ENCODE data around the gene PLA2G2F.

The PLA2G2F gene

DNA sequence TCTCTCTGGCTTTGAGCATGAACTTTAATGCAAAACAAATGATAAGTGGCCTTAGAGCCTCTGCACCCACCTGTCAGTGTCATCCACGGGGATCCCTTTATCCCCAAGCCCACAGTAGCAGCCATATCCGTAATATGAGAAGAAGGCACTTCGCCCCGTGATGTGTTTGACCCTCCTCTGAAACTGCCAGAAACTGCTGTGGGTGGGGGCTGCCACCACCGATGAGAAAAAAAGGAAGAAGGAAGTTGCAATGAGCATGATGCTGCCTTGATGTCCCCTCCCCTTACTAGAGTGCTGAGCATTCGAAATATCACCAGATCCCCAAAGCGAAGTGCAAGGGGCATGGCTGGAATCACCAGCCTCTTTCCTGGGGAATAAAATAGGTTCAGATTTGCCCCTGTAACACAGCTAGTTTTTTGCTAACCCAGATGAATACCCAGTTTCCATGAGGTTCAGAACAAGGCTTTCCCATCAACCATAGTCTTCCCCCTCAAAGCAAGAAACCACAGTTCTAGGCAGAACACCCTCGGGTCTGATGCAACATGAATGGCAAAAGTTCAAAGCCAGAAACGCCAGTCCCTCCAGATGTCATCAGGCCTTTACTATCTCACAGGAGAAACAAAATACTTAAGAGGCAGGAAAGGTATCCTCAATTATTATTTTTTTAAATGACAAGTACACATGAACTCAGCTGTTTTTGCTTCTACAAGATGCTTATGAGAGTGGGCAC, 36.0 kb downstream of the PLA2G2F start:
- DNase-seq = no peak

GRCh38 chr1:20178634-20179370, 39.7 kb downstream of the PLA2G2F start:
- no peak for DNase-seq

DNA sequence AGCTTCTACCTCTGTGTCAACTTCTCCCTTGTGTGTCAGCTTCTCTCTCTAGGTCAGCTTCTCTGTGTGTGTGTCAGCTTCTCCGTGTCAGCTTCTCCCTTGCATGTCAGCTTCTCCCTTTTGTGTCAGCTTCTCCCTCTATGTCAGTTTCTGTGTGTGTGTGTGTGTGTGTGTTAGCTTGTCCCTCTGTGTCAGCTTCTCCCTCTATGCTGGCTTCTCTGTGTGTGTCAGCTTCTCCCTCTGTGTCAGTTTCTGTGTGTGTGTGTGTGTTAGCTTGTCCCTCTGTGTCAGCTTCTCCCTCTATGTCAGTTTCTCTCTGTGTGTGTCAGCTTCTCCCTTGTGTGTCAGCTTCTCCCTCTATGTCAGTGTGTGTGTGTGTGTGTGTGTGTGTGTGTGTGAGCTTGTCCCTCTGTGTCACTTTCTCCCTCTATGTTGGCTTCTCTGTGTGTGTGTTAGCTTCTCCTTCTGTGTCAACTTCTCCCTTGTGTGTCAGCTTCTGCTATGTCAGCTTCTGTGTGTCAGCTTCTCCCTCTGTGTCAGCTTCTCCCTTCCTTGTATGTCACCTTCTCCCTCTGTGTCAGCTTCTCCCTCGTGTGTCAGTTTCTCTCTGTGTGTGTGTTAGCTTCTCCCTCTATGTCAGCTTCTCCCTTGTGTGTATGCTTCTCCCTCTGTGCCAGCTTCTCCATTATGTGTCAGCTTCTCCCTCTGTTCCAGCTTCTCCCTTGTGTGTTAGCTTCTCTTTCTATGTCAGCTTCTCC, 40.4 kb downstream of the PLA2G2F start:
- no peak for DNase-seq

- DNase-seq = no peak
These were observed 41.2 kb downstream of the PLA2G2F start for GRCh38 chr1:20180129-20180843.

DNA sequence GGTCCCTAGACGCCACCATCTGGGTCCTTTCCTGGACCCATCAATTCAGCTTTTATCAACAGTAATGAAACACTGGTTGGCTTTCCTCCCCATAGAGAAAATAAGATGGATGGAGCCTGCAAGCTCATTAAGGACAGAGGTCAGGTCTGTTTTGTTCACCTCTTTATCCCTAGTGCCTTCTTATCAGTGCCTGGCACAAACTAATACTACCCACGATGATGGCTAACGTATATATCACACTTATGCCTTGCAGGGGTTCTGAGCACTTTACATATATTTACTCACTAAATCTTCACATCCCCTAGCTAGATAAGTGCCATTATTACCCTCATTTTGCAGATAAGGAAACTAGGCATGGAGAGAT, 41.7 kb downstream of the PLA2G2F start:
- no peak for DNase-seq

DNA sequence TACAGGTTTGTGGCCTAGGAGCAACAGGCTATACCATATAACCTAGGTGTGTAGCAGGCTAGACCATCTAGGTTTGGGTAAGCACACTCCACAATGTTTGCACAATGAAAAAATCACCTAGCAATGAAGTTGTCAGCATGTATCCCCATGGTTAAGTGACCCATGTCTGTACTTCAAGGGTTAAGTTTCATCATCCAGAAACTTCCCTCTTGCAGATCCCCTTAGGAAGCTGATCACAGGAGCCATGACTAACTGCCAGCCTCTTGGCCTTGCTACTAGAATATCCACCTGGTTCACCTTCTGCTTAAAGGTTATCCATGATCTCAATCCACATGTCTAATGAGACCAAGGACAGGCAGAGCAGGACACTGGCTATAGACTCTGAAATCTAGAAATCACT, 43.3 kb downstream of the PLA2G2F start:
- no peak for DNase-seq

DNA sequence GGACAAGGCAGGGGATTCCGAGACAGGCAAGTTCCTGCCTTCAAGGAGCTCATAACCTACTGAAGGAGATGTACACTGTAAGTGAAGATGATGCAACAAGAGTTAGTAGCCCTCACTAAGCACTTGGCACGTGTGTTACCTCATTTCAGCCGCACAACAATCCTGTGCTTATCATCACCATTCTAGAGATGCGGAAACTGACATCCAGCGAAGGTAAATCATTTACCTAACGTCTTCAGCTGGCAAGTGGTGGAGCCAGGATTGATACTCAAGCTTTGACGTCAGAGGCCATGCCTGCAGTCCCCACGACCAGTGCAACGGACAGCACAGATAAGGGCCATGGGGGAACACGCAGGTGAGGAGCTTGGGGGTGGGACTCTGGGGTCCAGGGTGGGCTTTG, 43.9 kb downstream of the PLA2G2F start:
- DNase-seq = no peak

GRCh38 chr1:20183616-20184271, 44.6 kb downstream of the PLA2G2F start:
- DNase-seq = no peak

DNA sequence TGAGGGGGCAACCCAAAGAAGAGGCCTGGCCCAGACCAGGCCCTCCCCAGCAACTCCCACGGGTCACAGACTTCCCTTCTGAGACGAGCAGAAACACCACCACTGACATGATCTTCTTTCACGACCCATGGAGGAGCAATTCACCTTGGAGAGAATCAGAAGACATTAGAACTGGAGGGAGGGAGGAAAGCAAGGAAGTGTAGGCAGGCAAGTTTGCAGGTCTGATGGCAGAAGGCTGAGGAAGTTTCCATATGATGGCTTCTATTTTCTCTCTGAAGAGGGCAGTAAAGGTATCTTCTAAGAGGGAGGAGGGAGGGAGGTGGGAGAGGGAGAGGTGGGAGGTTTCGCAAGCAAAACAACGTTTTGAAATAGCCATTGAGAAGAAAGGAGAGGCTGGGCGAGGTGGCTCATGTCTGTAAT, 45.4 kb downstream of the PLA2G2F start:
- no peak for DNase-seq

GRCh38 chr1:20184997-20185833, 46.1 kb downstream of the PLA2G2F start:
- no peak for DNase-seq

DNA sequence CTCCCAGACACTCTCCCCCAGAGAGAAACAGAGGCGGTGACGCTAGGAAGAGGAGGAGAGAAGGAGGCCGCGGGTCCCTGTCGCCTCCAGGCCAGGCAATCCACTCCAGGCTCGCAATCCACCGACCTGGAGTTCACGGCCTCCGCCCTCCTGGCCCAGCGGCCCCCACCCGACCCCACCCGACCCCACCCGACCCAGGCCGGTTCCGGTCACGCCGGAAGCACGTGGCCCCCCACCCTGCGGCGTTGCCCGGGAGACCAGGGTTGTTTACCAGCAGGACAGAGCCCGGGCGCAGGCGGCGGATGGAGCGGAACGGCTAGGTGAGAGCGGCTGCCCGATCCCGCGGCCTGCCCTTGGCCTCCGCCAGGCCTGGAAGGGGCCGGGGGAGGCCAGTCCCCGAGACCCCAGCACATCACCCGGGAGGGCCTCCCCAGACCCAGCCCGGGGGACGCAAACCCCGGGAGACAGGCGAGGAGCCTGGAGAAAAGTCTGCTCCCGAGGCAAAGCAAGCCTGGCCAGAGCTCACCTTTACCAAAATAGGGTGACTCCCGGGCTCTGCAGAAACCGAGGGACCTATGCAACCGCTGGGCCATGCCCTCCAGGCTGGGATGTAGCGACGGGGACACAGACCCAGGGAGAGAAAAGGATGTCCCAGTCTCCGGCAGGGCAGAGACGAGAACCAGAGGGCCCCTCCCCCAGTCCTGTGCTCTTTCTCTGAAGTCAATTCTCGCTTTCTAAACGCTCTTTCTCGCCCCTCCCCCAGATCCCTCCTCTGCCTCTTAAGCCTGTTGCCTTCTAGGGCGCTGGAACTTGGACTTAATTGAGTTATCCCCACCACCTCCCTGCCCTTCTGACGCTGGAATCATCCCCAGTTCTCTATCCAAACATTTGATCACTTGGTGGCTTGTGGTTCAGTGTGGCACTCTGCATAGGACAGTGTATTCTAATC, 47.0 kb downstream of the PLA2G2F start, which contains the start of the genes PLA2G2C and UBXN10:
Gene PLA2G2C (minus strand): TSS at position 685 of the 949 bp plus-strand sequence. CDS start 9,155 bp downstream, outside the sequence.
Gene UBXN10 (plus strand): TSS at position 263 of the 949 bp plus-strand sequence. CDS start 4,466 bp downstream, outside the sequence.
- DNase-seq = no peak

GRCh38 chr1:20187103-20187812, 48.1 kb downstream of the PLA2G2F start:
- peak in 1 of 2 experiments; percentile 5 for DNase-seq

DNA sequence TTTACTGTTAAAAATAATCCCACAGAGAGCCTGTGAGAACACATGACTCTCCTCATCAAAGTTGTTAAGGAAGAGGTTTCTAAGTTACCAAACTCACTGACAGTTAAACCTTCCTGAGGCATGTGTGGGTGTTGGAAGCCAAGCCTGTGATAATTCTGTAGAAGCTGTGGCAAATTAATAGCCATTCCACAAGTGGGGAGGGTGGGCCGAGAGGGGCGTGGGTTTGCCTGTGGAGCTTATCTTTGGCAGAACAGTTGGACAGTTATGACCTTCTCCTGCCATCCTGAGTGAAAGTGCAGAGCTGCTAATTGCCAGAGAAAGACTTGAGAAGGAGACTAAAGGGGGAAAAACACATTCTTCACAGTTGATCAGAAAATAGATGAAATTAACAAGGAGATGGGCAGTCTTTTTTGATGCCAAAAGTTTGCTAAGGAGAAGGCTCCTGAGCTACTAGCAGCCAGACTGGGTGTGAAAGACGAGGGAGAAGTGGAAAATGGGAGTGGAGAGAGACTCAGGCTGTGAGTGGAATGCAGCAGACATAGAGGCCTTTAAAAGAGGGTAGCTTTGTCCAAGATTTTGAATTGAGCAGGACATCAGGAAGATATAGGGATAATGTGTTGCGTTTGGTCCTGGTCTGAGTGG, 48.8 kb downstream of the PLA2G2F start:
- DNase-seq = no peak

DNA sequence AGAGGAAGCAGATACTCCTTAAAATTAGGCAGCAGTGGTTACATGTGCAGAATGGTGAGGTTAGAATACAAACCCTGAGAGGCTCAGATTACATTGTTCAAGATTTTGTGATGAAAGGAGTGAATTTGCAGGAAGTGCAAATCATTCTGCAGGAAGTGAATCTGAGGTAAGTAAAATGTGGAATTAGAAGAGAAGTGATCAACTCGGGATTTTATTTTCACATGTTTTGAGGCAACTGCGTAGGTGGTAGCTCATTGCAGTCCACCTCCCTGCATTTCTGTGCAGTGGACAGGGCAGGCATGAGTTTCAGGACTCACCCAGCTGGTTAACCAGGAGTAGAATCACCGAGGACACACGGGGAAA, 49.3 kb downstream of the PLA2G2F start:
- no peak for DNase-seq

- DNase-seq = no peak
These were observed 50.5 kb downstream of the PLA2G2F start for GRCh38 chr1:20189664-20190063.

DNA sequence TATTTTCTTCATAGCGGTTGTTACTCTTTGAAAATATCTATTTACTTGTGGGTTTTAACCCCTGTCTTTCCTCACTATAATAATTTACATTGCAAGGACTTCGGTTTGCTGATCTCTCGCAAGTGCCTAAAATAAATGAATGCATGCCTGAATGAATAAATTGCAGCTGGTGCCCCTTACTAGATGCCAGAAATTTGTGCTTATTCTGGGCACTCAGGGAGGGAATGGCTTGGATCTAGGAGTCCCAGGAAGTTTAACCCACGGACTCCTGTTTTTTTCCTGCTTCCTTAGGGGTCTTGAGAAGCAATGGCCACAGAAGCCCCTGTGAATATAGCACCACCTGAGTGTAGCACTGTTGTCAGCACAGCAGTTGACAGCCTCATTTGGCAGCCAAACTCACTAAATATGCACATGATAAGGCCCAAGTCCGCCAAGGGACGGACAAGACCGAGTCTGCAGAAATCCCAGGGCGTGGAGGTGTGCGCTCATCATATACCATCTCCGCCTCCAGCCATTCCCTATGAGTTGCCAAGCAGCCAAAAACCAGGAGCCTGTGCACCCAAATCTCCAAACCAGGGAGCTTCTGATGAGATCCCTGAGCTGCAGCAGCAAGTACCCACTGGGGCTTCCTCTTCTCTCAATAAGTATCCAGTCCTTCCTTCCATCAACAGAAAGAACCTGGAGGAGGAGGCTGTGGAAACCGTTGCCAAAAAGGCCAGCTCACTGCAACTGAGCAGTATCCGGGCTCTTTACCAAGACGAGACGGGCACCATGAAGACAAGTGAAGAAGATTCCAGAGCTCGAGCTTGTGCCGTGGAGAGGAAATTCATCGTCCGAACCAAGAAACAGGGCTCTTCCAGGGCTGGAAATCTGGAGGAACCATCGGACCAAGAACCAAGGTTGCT, 51.4 kb downstream of the PLA2G2F start:
- DNase-seq = no peak

DNA sequence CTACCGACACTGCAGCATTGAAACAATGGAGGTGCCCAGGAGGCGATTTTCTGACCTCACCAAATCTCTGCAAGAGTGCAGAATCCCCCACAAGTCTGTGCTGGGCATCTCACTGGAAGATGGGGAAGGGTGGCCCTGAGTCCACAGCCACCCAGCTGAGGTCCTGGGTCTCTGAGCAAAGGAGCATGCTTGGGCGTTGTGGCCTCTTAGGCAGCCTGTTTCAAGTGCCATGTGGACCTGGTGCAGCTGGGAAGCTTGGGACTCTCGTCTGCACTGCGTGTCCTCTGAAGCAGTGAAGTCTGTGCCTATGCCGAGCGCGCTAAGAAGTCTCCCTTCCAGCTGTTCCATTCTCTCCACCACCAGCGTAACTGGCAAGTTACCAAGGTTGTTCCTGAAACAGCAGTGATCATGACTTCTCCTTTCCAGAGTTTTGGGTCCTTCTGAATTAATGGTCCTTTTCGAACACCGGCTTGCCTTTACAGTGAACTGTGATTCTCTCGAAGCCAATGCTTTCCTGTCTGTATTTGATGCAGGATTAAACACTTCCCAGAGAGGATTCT, 52.2 kb downstream of the PLA2G2F start:
- no peak for DNase-seq

- DNase-seq = no peak
These were observed 53.2 kb downstream of the PLA2G2F start for GRCh38 chr1:20192364-20192763.
